ENCODE data around the gene HTR3E. TPM values are rescaled to one million over a fixed set of nuclear protein-coding genes. Genes with fewer than 3 reads are reported as not detected.

The HTR3E gene
- total RNA-seq, 2 experiments from 2014 or later, result not detected

DNA sequence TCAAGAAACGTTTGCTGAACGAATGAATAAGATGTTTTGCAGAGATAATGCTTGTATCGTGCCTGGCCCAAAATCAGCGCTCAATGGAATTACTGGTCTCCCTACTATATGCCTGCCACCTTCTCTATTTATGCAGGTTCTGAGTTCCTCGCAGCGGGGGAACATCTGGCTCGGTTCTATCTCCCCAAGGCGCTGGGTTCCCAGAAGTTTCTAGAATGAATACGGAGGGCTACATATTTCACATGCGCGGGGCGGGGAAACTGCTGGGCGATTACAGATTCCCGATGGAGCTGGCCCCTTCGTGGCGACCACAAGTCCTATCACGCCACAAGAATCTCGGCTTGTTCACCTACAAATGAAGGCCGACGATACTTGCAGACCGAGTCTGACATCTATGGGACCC lies 37.9 kb downstream of the HTR3E start:
- intact Hi-C loops (cut with DNase I, micrococcal nuclease), result loop anchor here (2.0 to 5.0 kb wide), 6 partner anchors 38 to 252 kb away; partner anchors contain the start of genes ABCF3 (in 2 of the 2), ABCC5 (in 1 of the 2), ALG3 (in 1 of the 2) and EEF1AKMT4 (in 1 of the 2)
- Histone ChIP-seq H3K4me3 (ENCODE audit: low read length) (peak overlapping the region; percentile 99), H3K27me3 (ENCODE audit: control insufficient read depth in 1 of 2, insufficient read depth in 2 of 2, low read length in 2 of 2) (no peaks in the 10 kb centered on the region), H3K4me1 (ENCODE audit: insufficient read depth, low read length) (peaks cover 29% of the 10 kb centered on the region), H3K36me3 (ENCODE audit: insufficient read depth, low read length) (peaks cover 14% of the 10 kb centered on the region), H3K9me3 (ENCODE audit: control insufficient read depth in 1 of 2, insufficient read depth in 1 of 2, low read length in 2 of 2) (no peaks in the 10 kb centered on the region), H3K27ac (ENCODE audit: low read depth in 1 of 2, low read length in 2 of 2) (peak overlapping the region; percentile 71 to 76)
- DNase-seq, result peak in 1 of 14 experiments; percentile 8
- Mint-ChIP-seq H3K27me3 (no peaks in the 10 kb centered on the region), H3K36me3 (ENCODE audit: low read depth) (peaks cover 41% of the 10 kb centered on the region), H3K27ac (peak overlapping the region; percentile 97), H3K4me1 (ENCODE audit: low read depth) (peaks cover 50% of the 10 kb centered on the region), H3K9me3 (no peaks in the 10 kb centered on the region), H3K4me3 (peak overlapping the region; percentile 99)
- ATAC-seq (ENCODE audit: poor library complexity), result peak; percentile 36
- POLR2A ChIA-PET, result interaction anchor here (0.6 to 3.2 kb wide), 12 partner anchors 10 to 250 kb away, joined by 3 to 18 read pairs (median 4); partner anchors contain the start of genes ABCC5, ABCF3, AP2M1 and DVL3
- CTCF ChIA-PET, result interaction anchor here (0.7 to 1.5 kb wide), 5 partner anchors 11 to 250 kb away, joined by 3 to 5 read pairs (median 4); partner anchors contain the start of genes DVL3 and PARL
- TF ChIP-seq, protein P1, sequence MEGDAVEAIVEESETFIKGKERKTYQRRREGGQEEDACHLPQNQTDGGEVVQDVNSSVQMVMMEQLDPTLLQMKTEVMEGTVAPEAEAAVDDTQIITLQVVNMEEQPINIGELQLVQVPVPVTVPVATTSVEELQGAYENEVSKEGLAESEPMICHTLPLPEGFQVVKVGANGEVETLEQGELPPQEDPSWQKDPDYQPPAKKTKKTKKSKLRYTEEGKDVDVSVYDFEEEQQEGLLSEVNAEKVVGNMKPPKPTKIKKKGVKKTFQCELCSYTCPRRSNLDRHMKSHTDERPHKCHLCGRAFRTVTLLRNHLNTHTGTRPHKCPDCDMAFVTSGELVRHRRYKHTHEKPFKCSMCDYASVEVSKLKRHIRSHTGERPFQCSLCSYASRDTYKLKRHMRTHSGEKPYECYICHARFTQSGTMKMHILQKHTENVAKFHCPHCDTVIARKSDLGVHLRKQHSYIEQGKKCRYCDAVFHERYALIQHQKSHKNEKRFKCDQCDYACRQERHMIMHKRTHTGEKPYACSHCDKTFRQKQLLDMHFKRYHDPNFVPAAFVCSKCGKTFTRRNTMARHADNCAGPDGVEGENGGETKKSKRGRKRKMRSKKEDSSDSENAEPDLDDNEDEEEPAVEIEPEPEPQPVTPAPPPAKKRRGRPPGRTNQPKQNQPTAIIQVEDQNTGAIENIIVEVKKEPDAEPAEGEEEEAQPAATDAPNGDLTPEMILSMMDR (IDR thresholded peaks at IDR 0.05), result no peak

DNA sequence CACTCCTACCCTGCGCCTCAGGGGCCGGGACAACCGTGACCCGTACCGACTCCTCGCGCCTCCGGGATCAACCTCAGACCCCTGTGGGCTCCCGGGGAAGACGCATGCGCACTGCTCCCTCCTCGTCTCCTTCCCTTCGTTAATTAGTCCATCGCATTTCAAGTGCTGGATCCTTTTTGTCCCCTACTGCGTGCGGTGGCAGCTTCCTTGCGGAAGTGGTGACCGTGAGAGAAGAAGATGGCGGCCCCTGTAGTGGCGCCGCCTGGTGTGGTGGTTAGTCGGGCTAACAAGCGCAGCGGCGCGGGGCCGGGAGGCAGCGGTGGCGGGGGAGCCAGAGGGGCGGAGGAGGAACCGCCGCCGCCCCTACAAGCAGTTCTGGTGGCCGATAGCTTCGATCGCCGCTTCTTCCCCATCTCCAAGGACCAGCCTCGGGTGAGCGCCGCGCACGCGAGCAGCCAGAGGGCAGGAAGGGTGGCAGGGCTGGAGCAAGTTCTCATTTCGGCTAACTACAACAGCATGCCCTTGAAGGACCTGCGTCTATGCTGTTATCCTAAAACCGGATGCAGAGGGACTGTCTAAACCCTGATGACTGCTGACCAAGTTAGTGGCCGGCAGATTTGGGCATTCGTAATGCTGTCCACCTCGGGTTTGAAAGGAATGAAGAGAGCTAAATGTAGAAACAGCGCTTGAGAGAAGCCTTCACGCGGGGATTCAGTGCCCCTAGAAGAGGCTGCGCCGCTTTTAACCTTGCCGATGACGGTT lies 38.5 kb downstream of the HTR3E start, which contains the start of gene EIF2B5:
Gene EIF2B5 (plus strand): TSS at position 210 of the 762 bp plus-strand sequence. CDS start 28 bp downstream, at position 238.
- Histone ChIP-seq H3K36me3 (ENCODE audit: insufficient read depth, low read length) (peaks cover 20% of the 10 kb centered on the region), H3K4me3 (ENCODE audit: low read length) (peak within 1 kb of the TSS; percentile 99), H3K27ac (ENCODE audit: low read depth in 1 of 2, low read length in 2 of 2) (peak within 1 kb of the TSS; percentile 71 to 76), H3K4me1 (ENCODE audit: insufficient read depth, low read length) (peaks cover 29% of the 10 kb centered on the region), H3K27me3 (ENCODE audit: control insufficient read depth in 1 of 2, insufficient read depth in 2 of 2, low read length in 2 of 2) (no peaks in the 10 kb centered on the region), H3K9me3 (ENCODE audit: control insufficient read depth in 1 of 2, insufficient read depth in 1 of 2, low read length in 2 of 2) (no peaks in the 10 kb centered on the region)
- TF ChIP-seq, protein P1 (IDR thresholded peaks at IDR 0.05), result peak; percentile 31
- peak within 1 kb of the TSS; percentile 99 for H3K4me3 Mint-ChIP-seq
- peak; percentile 72 to 95 (median 82) for DNase-seq
- peaks cover 50% of the 10 kb centered on the region for H3K4me1 Mint-ChIP-seq (ENCODE audit: low read depth)
- ATAC-seq (ENCODE audit: poor library complexity), result peak; percentile 88
- no peaks in the 10 kb centered on the region for H3K27me3 Mint-ChIP-seq
- peaks cover 47% of the 10 kb centered on the region for H3K36me3 Mint-ChIP-seq (ENCODE audit: low read depth)
- ChIA-PET POLR2A (interaction anchor here (0.6 to 3.2 kb wide), 14 partner anchors 9 to 390 kb away, joined by 3 to 18 read pairs (median 4); partner anchors contain the start of genes ABCC5, ABCF3, AP2M1 and DVL3), CTCF (interaction anchor here (0.7 to 1.5 kb wide), 5 partner anchors 10 to 251 kb away, joined by 3 to 5 read pairs (median 4); partner anchors contain the start of genes DVL3 and PARL)
- intact Hi-C loops (cut with DNase I, micrococcal nuclease), result loop anchor here (2.0 to 5.0 kb wide), 6 partner anchors 37 to 253 kb away; partner anchors contain the start of genes ABCF3 (in 2 of the 2), ABCC5 (in 1 of the 2), ALG3 (in 1 of the 2) and EEF1AKMT4 (in 1 of the 2)
- H3K9me3 Mint-ChIP-seq, result no peaks in the 10 kb centered on the region
- peak within 1 kb of the TSS; percentile 97 for H3K27ac Mint-ChIP-seq

DNA sequence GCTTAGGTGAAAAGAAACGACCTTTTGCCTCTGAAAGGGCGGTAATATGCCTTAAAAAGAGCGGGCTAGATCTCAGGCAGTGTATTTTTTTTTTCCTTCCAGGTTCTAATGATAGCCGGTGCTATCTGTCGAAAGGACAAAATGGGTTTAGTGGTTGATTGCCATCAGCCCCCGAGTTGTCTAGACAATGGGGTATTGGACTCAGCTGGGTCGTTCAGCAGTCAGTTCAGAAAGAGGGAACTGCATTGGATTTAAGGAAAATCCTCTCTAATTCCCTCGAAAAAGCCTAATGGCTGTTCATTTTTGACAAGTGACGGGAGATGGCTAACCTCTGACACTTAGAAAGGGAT lies 39.0 kb downstream of the HTR3E start:
- Mint-ChIP-seq H3K36me3 (ENCODE audit: low read depth) (peaks cover 53% of the 10 kb centered on the region), H3K9me3 (no peaks in the 10 kb centered on the region), H3K4me3 (peak overlapping the region; percentile 99), H3K27me3 (no peaks in the 10 kb centered on the region), H3K4me1 (ENCODE audit: low read depth) (peaks cover 50% of the 10 kb centered on the region), H3K27ac (peak overlapping the region; percentile 97)
- Histone ChIP-seq H3K27me3 (ENCODE audit: control insufficient read depth in 1 of 2, insufficient read depth in 2 of 2, low read length in 2 of 2) (no peaks in the 10 kb centered on the region), H3K4me3 (ENCODE audit: low read length) (peak overlapping the region; percentile 99), H3K9me3 (ENCODE audit: control insufficient read depth in 1 of 2, insufficient read depth in 1 of 2, low read length in 2 of 2) (no peaks in the 10 kb centered on the region), H3K27ac (ENCODE audit: low read depth in 1 of 2, low read length in 2 of 2) (peak overlapping the region; percentile 71 to 76), H3K36me3 (ENCODE audit: insufficient read depth, low read length) (peaks cover 25% of the 10 kb centered on the region), H3K4me1 (ENCODE audit: insufficient read depth, low read length) (peaks cover 29% of the 10 kb centered on the region)
- TF ChIP-seq, protein P1 (IDR thresholded peaks at IDR 0.05), result no peak
- no peak for DNase-seq
- intact Hi-C loops (cut with DNase I, micrococcal nuclease), result loop anchor here (2.0 to 5.0 kb wide), 7 partner anchors 19 to 254 kb away; partner anchors contain the start of genes ABCF3 (in 2 of the 2), ABCC5 (in 1 of the 2), ALG3 (in 1 of the 2) and DVL3 (in 1 of the 2)
- no peak for ATAC-seq (ENCODE audit: poor library complexity)
- CTCF ChIA-PET, result interaction anchor here (1.2 to 1.5 kb wide), 3 partner anchors 10 to 91 kb away, joined by 3 to 5 read pairs (median 4); partner anchors contain the start of gene DVL3
- POLR2A ChIA-PET, result interaction anchor here (0.8 to 3.2 kb wide), 9 partner anchors 11 to 389 kb away, joined by 3 to 18 read pairs (median 6); partner anchors contain the start of genes ABCC5, ABCF3, AP2M1 and DVL3
